ENCODE data around the gene MOB1A.

DNA sequence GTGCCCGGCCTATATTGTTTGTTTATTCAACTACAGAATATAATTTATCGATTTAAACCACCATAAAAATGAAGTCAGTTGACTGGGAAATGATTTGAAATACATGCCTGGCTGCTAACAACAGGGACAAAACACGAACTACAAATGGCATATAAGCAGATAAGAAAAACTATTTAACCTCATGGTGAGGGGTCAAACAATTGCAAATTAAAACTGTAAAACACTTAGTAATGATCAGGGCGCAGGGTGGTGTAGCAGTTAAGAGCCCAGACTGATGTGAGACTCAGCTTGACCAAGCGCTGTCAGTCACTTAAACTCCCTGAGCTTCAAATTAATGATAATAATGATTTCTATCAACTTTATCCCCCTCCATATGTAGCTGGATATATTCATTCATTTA, 26.4 kb upstream of the MOB1A start:
- TF ChIP-seq, protein P1, sequence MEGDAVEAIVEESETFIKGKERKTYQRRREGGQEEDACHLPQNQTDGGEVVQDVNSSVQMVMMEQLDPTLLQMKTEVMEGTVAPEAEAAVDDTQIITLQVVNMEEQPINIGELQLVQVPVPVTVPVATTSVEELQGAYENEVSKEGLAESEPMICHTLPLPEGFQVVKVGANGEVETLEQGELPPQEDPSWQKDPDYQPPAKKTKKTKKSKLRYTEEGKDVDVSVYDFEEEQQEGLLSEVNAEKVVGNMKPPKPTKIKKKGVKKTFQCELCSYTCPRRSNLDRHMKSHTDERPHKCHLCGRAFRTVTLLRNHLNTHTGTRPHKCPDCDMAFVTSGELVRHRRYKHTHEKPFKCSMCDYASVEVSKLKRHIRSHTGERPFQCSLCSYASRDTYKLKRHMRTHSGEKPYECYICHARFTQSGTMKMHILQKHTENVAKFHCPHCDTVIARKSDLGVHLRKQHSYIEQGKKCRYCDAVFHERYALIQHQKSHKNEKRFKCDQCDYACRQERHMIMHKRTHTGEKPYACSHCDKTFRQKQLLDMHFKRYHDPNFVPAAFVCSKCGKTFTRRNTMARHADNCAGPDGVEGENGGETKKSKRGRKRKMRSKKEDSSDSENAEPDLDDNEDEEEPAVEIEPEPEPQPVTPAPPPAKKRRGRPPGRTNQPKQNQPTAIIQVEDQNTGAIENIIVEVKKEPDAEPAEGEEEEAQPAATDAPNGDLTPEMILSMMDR (IDR thresholded peaks at IDR 0.05): no peak
- no peak for TF ChIP-seq POLR2AphosphoS5 (IDR thresholded peaks at IDR 0.05)
- no peak for TF ChIP-seq EP300 (IDR thresholded peaks at IDR 0.05)
- TF ChIP-seq POLR2A (IDR thresholded peaks at IDR 0.05): no peak

Measured in upper lobe of left lung (tissue), 4 donors.